Measurements from ENCODE around the gene LRP5. TPM values are rescaled to one million over a fixed set of nuclear protein-coding genes. Genes with fewer than 3 reads are reported as not detected.

LRP5 gene
- total and polyA plus RNA-seq, 9 of the 15 experiments (the other 6 are each of a cell fraction or from before 2014, with no cell fraction given): 0.48 to 44.2 (median 13.5) TPM

DNA sequence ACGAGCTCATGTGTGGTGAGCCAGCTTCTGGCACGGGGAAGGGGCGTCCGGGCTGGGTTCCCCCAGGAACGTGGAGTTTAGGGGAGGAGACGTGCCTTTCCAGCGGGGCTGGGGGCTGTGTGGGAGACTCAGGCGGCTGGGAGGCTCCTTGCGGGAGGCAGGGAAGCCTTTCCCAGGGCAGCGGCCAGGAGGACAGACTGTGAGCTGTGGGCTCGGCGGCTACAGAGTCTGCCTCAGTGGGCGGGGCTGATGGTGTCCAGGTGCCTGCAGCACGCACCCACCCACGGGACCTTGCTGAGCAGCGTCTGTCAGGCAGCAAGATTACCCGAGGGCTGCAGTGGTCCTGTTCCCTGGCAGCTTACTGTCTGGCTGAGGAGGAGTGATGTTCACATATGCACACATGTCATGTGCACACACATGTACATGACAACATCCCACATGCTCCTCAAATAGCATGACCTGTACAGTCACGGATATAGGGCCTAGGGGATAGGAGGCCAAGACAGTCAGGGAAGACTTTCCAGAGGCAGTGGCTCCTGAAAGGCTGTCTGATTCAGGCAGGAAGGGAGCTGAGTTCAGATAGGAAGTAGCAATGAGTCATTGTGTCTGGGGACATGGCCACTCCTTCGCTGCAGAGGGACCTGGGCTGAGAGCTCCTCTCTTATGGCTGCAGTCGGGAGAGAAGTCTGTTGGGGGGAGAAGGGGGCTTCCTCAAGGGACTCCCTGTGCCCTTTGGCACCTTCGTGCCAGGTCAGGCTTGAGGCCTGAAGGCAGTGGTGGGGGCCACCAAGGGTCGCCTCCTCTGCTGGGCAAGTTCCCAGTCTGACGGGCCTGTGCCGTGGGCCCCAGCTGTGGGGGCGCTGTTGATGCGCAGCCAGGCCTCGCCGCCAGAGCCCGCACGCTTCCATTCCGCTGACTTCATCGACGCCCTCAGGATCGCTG is 124.9 kb downstream of the LRP5 start (continued):
- TF ChIP-seq ZNF507 (tag; conservative IDR thresholded peaks at IDR 0.05) (no peak), CAMTA2 (CRISPR knock-in tag; conservative IDR thresholded peaks at IDR 0.05) (no peak), CEBPB (tag; IDR thresholded peaks at IDR 0.05) (no peak), ATF7 (IDR thresholded peaks at IDR 0.05) (0 out of 2 replicates have a peak, but pooled peaks have one; percentile 47), DPF2 (IDR thresholded peaks at IDR 0.05) (peak; percentile 57; the same call in 1 of the 2 replicates), FOXP1 (CRISPR knock-in tag; IDR thresholded peaks at IDR 0.05) (no peak), HMGN3 (IDR thresholded peaks at IDR 0.05; ENCODE audit: borderline replicate concordance, extremely low read depth, insufficient read length, low read depth, low read length) (no peak), ZNF696 (CRISPR knock-in tag; conservative IDR thresholded peaks at IDR 0.05) (no peak), FOXA3 (CRISPR knock-in tag; conservative IDR thresholded peaks at IDR 0.05 in 1 of 2, IDR thresholded peaks at IDR 0.05 in 1 of 2) (no peak)
- TF ChIP-seq, protein P1, sequence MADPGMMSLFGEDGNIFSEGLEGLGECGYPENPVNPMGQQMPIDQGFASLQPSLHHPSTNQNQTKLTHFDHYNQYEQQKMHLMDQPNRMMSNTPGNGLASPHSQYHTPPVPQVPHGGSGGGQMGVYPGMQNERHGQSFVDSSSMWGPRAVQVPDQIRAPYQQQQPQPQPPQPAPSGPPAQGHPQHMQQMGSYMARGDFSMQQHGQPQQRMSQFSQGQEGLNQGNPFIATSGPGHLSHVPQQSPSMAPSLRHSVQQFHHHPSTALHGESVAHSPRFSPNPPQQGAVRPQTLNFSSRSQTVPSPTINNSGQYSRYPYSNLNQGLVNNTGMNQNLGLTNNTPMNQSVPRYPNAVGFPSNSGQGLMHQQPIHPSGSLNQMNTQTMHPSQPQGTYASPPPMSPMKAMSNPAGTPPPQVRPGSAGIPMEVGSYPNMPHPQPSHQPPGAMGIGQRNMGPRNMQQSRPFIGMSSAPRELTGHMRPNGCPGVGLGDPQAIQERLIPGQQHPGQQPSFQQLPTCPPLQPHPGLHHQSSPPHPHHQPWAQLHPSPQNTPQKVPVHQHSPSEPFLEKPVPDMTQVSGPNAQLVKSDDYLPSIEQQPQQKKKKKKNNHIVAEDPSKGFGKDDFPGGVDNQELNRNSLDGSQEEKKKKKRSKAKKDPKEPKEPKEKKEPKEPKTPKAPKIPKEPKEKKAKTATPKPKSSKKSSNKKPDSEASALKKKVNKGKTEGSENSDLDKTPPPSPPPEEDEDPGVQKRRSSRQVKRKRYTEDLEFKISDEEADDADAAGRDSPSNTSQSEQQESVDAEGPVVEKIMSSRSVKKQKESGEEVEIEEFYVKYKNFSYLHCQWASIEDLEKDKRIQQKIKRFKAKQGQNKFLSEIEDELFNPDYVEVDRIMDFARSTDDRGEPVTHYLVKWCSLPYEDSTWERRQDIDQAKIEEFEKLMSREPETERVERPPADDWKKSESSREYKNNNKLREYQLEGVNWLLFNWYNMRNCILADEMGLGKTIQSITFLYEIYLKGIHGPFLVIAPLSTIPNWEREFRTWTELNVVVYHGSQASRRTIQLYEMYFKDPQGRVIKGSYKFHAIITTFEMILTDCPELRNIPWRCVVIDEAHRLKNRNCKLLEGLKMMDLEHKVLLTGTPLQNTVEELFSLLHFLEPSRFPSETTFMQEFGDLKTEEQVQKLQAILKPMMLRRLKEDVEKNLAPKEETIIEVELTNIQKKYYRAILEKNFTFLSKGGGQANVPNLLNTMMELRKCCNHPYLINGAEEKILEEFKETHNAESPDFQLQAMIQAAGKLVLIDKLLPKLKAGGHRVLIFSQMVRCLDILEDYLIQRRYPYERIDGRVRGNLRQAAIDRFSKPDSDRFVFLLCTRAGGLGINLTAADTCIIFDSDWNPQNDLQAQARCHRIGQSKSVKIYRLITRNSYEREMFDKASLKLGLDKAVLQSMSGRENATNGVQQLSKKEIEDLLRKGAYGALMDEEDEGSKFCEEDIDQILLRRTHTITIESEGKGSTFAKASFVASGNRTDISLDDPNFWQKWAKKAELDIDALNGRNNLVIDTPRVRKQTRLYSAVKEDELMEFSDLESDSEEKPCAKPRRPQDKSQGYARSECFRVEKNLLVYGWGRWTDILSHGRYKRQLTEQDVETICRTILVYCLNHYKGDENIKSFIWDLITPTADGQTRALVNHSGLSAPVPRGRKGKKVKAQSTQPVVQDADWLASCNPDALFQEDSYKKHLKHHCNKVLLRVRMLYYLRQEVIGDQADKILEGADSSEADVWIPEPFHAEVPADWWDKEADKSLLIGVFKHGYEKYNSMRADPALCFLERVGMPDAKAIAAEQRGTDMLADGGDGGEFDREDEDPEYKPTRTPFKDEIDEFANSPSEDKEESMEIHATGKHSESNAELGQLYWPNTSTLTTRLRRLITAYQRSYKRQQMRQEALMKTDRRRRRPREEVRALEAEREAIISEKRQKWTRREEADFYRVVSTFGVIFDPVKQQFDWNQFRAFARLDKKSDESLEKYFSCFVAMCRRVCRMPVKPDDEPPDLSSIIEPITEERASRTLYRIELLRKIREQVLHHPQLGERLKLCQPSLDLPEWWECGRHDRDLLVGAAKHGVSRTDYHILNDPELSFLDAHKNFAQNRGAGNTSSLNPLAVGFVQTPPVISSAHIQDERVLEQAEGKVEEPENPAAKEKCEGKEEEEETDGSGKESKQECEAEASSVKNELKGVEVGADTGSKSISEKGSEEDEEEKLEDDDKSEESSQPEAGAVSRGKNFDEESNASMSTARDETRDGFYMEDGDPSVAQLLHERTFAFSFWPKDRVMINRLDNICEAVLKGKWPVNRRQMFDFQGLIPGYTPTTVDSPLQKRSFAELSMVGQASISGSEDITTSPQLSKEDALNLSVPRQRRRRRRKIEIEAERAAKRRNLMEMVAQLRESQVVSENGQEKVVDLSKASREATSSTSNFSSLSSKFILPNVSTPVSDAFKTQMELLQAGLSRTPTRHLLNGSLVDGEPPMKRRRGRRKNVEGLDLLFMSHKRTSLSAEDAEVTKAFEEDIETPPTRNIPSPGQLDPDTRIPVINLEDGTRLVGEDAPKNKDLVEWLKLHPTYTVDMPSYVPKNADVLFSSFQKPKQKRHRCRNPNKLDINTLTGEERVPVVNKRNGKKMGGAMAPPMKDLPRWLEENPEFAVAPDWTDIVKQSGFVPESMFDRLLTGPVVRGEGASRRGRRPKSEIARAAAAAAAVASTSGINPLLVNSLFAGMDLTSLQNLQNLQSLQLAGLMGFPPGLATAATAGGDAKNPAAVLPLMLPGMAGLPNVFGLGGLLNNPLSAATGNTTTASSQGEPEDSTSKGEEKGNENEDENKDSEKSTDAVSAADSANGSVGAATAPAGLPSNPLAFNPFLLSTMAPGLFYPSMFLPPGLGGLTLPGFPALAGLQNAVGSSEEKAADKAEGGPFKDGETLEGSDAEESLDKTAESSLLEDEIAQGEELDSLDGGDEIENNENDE (IDR thresholded peaks at IDR 0.05; ENCODE audit: low read depth, low read length): no peak
- TF ChIP-seq, protein P2, sequence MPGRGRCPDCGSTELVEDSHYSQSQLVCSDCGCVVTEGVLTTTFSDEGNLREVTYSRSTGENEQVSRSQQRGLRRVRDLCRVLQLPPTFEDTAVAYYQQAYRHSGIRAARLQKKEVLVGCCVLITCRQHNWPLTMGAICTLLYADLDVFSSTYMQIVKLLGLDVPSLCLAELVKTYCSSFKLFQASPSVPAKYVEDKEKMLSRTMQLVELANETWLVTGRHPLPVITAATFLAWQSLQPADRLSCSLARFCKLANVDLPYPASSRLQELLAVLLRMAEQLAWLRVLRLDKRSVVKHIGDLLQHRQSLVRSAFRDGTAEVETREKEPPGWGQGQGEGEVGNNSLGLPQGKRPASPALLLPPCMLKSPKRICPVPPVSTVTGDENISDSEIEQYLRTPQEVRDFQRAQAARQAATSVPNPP (IDR thresholded peaks at IDR 0.05; ENCODE audit: borderline replicate concordance, insufficient read depth, insufficient read length): no peak
- TF ChIP-seq, protein P3, sequence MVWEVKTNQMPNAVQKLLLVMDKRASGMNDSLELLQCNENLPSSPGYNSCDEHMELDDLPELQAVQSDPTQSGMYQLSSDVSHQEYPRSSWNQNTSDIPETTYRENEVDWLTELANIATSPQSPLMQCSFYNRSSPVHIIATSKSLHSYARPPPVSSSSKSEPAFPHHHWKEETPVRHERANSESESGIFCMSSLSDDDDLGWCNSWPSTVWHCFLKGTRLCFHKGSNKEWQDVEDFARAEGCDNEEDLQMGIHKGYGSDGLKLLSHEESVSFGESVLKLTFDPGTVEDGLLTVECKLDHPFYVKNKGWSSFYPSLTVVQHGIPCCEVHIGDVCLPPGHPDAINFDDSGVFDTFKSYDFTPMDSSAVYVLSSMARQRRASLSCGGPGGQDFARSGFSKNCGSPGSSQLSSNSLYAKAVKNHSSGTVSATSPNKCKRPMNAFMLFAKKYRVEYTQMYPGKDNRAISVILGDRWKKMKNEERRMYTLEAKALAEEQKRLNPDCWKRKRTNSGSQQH (CRISPR knock-in tag; IDR thresholded peaks at IDR 0.05): no peak

Data from K562 (cell line).